ENCODE measurements around the gene CCL16. TPM values are rescaled to one million over a fixed set of nuclear protein-coding genes. Genes with fewer than 3 reads are reported as not detected.

CCL16 gene
- total RNA-seq, 1 experiment from 2014 or later = not detected

DNA sequence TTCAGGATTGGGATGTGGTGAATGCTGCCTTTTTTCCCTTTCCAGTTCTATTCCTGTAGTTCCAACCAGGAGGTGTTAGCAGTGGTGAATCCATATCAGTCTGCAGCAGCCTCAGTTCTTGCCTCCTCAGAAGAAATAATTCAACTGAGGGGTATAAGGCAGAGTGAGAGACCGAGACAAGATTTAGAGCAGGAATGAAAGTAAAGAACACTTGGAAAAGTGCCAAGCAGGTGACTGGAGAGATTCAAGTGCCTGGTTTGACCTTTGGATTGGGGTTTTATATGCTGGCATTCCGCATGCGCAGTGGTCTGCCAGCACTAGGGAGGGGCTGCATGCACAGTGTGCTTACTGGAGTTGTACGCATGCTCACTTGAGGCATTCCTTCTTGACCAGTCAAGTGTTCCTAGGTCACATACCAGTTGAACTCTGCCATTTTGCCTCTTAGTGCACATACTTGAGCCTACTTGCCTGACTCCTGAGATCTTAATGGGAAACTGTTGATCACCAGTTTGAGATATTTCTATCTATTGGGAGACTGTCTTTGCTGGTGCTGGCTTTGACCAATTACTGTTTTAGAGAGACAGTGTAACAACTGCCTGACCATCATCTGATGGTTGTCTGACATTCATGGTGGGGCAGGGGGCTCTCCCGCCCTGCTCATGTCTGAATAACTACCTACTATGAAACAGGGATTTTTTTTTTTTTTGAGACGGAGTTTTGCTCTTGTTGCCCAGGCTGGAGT, 20.7 kb upstream of the CCL16 start:
- Mint-ChIP-seq H3K27ac (ENCODE audit: unreplicated experiment) (no peak overlapping the region), H3K4me3 (ENCODE audit: unreplicated experiment) (no peak overlapping the region), H3K4me1 (ENCODE audit: low read depth, unreplicated experiment) (peaks cover 18% of the 10 kb centered on the region), H3K36me3 (ENCODE audit: insufficient read depth, unreplicated experiment) (no peaks in the 10 kb centered on the region), H3K9me3 (ENCODE audit: unreplicated experiment) (no peaks in the 10 kb centered on the region), H3K27me3 (ENCODE audit: insufficient read depth, unreplicated experiment) (no peaks in the 10 kb centered on the region)
- no peaks in the 10 kb centered on the region for H3K27me3 ChIP-seq (replicated peaks; ENCODE audit: control insufficient read depth, insufficient read depth, low read length)
- peak; percentile 33 to 73 for DNase-seq
- TF ChIP-seq, protein P1, sequence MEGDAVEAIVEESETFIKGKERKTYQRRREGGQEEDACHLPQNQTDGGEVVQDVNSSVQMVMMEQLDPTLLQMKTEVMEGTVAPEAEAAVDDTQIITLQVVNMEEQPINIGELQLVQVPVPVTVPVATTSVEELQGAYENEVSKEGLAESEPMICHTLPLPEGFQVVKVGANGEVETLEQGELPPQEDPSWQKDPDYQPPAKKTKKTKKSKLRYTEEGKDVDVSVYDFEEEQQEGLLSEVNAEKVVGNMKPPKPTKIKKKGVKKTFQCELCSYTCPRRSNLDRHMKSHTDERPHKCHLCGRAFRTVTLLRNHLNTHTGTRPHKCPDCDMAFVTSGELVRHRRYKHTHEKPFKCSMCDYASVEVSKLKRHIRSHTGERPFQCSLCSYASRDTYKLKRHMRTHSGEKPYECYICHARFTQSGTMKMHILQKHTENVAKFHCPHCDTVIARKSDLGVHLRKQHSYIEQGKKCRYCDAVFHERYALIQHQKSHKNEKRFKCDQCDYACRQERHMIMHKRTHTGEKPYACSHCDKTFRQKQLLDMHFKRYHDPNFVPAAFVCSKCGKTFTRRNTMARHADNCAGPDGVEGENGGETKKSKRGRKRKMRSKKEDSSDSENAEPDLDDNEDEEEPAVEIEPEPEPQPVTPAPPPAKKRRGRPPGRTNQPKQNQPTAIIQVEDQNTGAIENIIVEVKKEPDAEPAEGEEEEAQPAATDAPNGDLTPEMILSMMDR (IDR thresholded peaks at IDR 0.05; ENCODE audit: insufficient read depth in 1 of 2, low read depth in 1 of 2, low read length in 1 of 2, severe bottlenecking in 1 of 2, unreplicated experiment in 1 of 2) = no peak
- peaks cover 21% of the 10 kb centered on the region for H3K4me1 ChIP-seq
- intact Hi-C loops (cut with micrococcal nuclease; ENCODE audit: unreplicated experiment) = no loop called here
- no peak overlapping the region for H3K4me3 ChIP-seq (ENCODE audit: low read depth, low read length)
- BruUV-seq (replicated peaks) = no TSS peak
- ChIA-PET POLR2A (no interaction called here), CTCF (interaction anchor here (0.6 to 1.4 kb wide), 2 partner anchors 23 to 33 kb away, joined by 3 read pairs; no protein-coding TSS in a partner anchor)
- H3K9me3 ChIP-seq = no peaks in the 10 kb centered on the region
- no peaks in the 10 kb centered on the region for H3K36me3 ChIP-seq (ENCODE audit: control insufficient read depth, insufficient read depth, low read length)

DNA sequence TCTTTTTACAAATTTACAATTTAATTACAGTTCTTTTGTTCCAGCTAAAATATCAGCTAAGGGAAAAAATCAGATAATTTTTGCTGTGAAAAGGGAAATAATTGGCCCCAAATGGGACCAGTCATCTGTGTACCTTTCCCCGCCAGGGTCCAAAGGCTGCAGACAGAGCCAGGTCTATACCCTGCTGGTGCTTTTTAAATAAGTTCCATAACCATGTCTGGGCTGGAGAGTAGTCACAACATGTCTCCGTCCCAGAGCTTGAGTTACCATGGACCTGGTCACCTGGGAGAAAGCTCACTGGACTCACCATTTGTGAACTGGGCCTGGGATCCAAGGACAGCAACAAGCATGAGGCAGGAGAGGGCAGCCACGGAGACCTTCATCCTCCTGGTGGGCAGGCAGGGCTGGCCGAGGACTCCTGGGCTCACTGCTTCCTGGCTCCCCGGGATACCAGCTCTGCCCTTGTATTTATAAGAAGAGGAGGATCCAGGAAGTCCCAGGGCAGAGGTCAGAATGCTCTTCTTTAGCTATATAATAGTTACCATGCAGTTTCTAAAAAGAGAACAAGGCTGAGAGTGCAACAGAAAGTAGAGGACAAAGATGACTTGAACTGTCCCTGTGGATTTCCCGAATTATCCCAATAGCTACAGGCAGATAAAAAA, 19.9 kb upstream of the CCL16 start, which contains the start of gene CCL15:
TSS of gene CCL15 (minus strand) at position 444 of the 662 bp plus-strand sequence. CDS start at position 383, 61 bp downstream.
- Histone ChIP-seq H3K27me3 (replicated peaks; ENCODE audit: control insufficient read depth, insufficient read depth, low read length) (no peaks in the 10 kb centered on the region), H3K9me3 (no peaks in the 10 kb centered on the region), H3K4me1 (peaks cover 21% of the 10 kb centered on the region), H3K4me3 (ENCODE audit: low read depth, low read length) (no peak within 1 kb of the TSS), H3K36me3 (ENCODE audit: control insufficient read depth, insufficient read depth, low read length) (no peaks in the 10 kb centered on the region)
- TF ChIP-seq, protein P1 (IDR thresholded peaks at IDR 0.05; ENCODE audit: insufficient read depth in 1 of 2, low read depth in 1 of 2, low read length in 1 of 2, severe bottlenecking in 1 of 2, unreplicated experiment in 1 of 2) = no peak
- intact Hi-C loops (cut with micrococcal nuclease; ENCODE audit: unreplicated experiment) = no loop called here
- Mint-ChIP-seq H3K9me3 (ENCODE audit: unreplicated experiment) (no peaks in the 10 kb centered on the region), H3K4me3 (ENCODE audit: unreplicated experiment) (peak within 1 kb of the TSS; percentile 38), H3K27me3 (ENCODE audit: insufficient read depth, unreplicated experiment) (no peaks in the 10 kb centered on the region), H3K27ac (ENCODE audit: unreplicated experiment) (peak within 1 kb of the TSS; percentile 73), H3K36me3 (ENCODE audit: insufficient read depth, unreplicated experiment) (no peaks in the 10 kb centered on the region), H3K4me1 (ENCODE audit: low read depth, unreplicated experiment) (peaks cover 18% of the 10 kb centered on the region)
- ChIA-PET POLR2A (no interaction called here), CTCF (interaction anchor here (0.6 to 1.4 kb wide), 2 partner anchors 23 to 32 kb away, joined by 3 read pairs; no protein-coding TSS in a partner anchor)
- no TSS peak for BruUV-seq (replicated peaks)
- no peak for DNase-seq

DNA sequence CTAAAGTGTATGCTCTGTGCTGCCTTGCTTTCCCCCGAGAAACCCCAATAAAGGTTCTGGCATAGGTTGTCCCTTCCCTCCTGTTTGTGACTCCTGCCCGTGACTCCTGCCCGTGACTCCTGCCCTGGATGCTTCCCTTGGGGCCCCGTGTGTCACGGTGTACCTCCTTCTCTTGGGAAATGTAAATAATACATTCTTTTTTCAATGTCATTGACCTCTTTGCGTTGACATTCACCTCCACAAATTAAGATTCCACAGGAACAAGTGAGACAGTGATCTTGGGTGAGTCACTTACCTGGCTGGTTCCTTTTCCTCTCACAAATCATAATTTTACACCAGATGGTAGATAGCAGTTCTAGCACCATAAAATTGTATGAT, 19.4 kb upstream of the CCL16 start:
- TF ChIP-seq, protein P1 (IDR thresholded peaks at IDR 0.05; ENCODE audit: insufficient read depth in 1 of 2, low read depth in 1 of 2, low read length in 1 of 2, severe bottlenecking in 1 of 2, unreplicated experiment in 1 of 2) = no peak
- Histone ChIP-seq H3K36me3 (ENCODE audit: control insufficient read depth, insufficient read depth, low read length) (no peaks in the 10 kb centered on the region), H3K4me3 (ENCODE audit: low read depth, low read length) (no peak overlapping the region), H3K27me3 (replicated peaks; ENCODE audit: control insufficient read depth, insufficient read depth, low read length) (no peaks in the 10 kb centered on the region), H3K4me1 (peaks cover 21% of the 10 kb centered on the region), H3K9me3 (no peaks in the 10 kb centered on the region)
- peaks cover 18% of the 10 kb centered on the region for H3K4me1 Mint-ChIP-seq (ENCODE audit: low read depth, unreplicated experiment)
- POLR2A ChIA-PET = no interaction called here
- peak overlapping the region; percentile 73 for H3K27ac Mint-ChIP-seq (ENCODE audit: unreplicated experiment)
- no peaks in the 10 kb centered on the region for H3K27me3 Mint-ChIP-seq (ENCODE audit: insufficient read depth, unreplicated experiment)
- DNase-seq = peak in 1 of 2 experiments; percentile 29
- BruUV-seq (replicated peaks) = no TSS peak
- no peaks in the 10 kb centered on the region for H3K9me3 Mint-ChIP-seq (ENCODE audit: unreplicated experiment)
- peak overlapping the region; percentile 38 for H3K4me3 Mint-ChIP-seq (ENCODE audit: unreplicated experiment)
- intact Hi-C loops (cut with micrococcal nuclease; ENCODE audit: unreplicated experiment) = no loop called here
- CTCF ChIA-PET = interaction anchor here (0.7 to 1.4 kb wide), 2 partner anchors 31 to 36 kb away, joined by 3 to 4 read pairs; no protein-coding TSS in a partner anchor
- no peaks in the 10 kb centered on the region for H3K36me3 Mint-ChIP-seq (ENCODE audit: insufficient read depth, unreplicated experiment)
